Measurements from ENCODE around the gene ENAM. TPM values are rescaled to one million over a fixed set of nuclear protein-coding genes. Genes with fewer than 3 reads are reported as not detected.

ENAM gene
- total and polyA plus RNA-seq, 2 of the 8 experiments (the other 6 are each of a cell fraction or from before 2014, with no cell fraction given), result not detected

DNA sequence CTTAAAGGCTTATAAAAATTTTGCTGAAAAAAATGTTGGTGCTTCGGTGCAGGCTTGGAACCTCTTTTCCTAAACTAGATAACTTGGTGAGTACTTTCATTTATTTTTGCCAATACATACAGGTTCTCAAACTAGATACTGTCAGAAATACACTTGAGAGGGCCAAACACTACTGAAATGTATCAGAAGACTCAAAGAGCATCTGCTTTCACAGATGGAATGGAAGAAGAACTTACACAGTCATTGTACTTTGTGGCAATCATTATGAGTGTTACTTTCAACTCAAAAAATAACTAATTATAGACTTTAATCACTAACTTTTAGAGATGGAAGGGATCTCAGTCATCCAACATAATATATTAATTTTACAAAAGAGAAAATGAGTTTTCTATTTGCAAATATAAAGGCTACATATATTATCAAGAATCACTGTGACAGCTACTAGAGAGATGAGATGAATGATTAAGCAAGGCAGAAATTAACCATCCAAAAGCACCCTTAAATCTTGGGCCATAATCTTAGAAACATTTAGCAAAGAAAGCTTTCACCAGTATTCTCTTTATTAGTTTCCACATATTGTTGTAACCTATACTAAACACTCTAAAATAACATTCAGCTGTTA lies 1.0 kb downstream of the ENAM start:
- Histone ChIP-seq H3K27ac (ENCODE audit: low read depth, low read length) (no peak overlapping the region), H3K18ac (ENCODE audit: extremely low read depth, low read length) (no peak overlapping the region), H3K9ac (replicated peaks in 1 of 4; ENCODE audit: extremely low read depth in 1 of 4, low read depth in 3 of 4, low read length in 3 of 4) (no peak overlapping the region), H3K23me2 (ENCODE audit: low read depth, low read length) (no peaks in the 10 kb centered on the region), H3K9me3 (ENCODE audit: insufficient read depth in 2 of 2, low read depth in 1 of 2, low read length in 1 of 2) (no peaks in the 10 kb centered on the region), H3K4me3 (ENCODE audit: extremely low read depth in 1 of 4, insufficient read depth in 2 of 4, low read depth in 3 of 4, low read length in 4 of 4) (no peak overlapping the region), H3K36me3 (ENCODE audit: control insufficient read depth in 2 of 4, insufficient read depth in 4 of 4, low read length in 3 of 4) (no peaks in the 10 kb centered on the region), H2BK12ac (ENCODE audit: low read depth, low read length) (no peak overlapping the region), H4K8ac (ENCODE audit: extremely low read depth, insufficient read depth, low read length) (no peak overlapping the region), H3K4me2 (ENCODE audit: insufficient read depth in 1 of 2, low read depth in 2 of 2, low read length in 2 of 2) (no peak overlapping the region), H3K79me1 (ENCODE audit: low read depth, low read length) (no peaks in the 10 kb centered on the region), H3K27me3 (replicated peaks in 1 of 4; ENCODE audit: control insufficient read depth in 3 of 4, extremely low read depth in 1 of 4, insufficient read depth in 3 of 4, low read length in 3 of 4) (no peaks in the 10 kb centered on the region), H3K79me2 (ENCODE audit: control insufficient read depth in 1 of 2, insufficient read depth in 2 of 2, low read length in 2 of 2) (no peaks in the 10 kb centered on the region), H2BK20ac (ENCODE audit: low read length) (no peak overlapping the region), H4K91ac (replicated peaks; ENCODE audit: insufficient read length, low read length) (no peak overlapping the region), H3K4me1 (replicated peaks in 1 of 4; ENCODE audit: control insufficient read depth in 3 of 4, insufficient read depth in 4 of 4, low read length in 3 of 4) (no peaks in the 10 kb centered on the region), H4K20me1 (replicated peaks in 1 of 2; ENCODE audit: control insufficient read depth in 1 of 2, insufficient read depth in 2 of 2, low read length in 2 of 2) (no peaks in the 10 kb centered on the region), H3K4ac (replicated peaks; ENCODE audit: insufficient read length, low read depth, low read length) (no peak overlapping the region), H4K5ac (ENCODE audit: insufficient read length, low read depth, low read length) (no peak overlapping the region), H2AFZ (ENCODE audit: low read length) (no peak overlapping the region), H2BK15ac (ENCODE audit: low read length) (no peak overlapping the region), H2BK120ac (replicated peaks; ENCODE audit: low read depth, low read length) (no peak overlapping the region), H3K56ac (replicated peaks; ENCODE audit: insufficient read length, low read depth, low read length) (no peak overlapping the region), H2AK5ac (ENCODE audit: low read depth, low read length) (no peak overlapping the region), H2BK5ac (ENCODE audit: low read depth, low read length) (no peak overlapping the region), H3K14ac (ENCODE audit: insufficient read length) (no peak overlapping the region), H3K23ac (ENCODE audit: insufficient read length) (no peak overlapping the region)
- ChIA-PET POLR2A (ENCODE audit: partially characterized antibody) (no interaction called here), CTCF (ENCODE audit: partially characterized antibody) (interaction anchor here (1.5 kb wide), 1 partner anchor 23 kb away, joined by 5 read pairs; no protein-coding TSS in a partner anchor)
- FAIRE-seq, result no peak
- WGBS, 2 experiments (ENCODE audit: extremely low coverage in 1 of 2, insufficient coverage in 1 of 2, insufficient read length in 1 of 2, insufficient replicate concordance in 2 of 2, low coverage in 1 of 2, low lambda C conversion rate in 2 of 2, missing lambda C conversion rate in 1 of 2), result 76% methylated on average over 1 of the region's 1 CpG; no CpG with 5 or more reads in 1 of the 2 experiments
- no peak for DNase-seq (ENCODE audit: low read depth in 1 of 2, low spot score in 2 of 2)
- TF ChIP-seq BRCA1 (IDR thresholded peaks at IDR 0.05; ENCODE audit: low read depth, low read length) (no peak), ZNF274 (IDR thresholded peaks at IDR 0.05; ENCODE audit: borderline replicate concordance, extremely low read depth, low read length) (no peak), TBP (IDR thresholded peaks at IDR 0.05; ENCODE audit: low read depth, low read length) (no peak), RBBP5 (IDR thresholded peaks at IDR 0.05; ENCODE audit: borderline replicate concordance, low read depth, low read length) (no peak), RAD21 (IDR thresholded peaks at IDR 0.05 in 1 of 2, conservative IDR thresholded peaks at IDR 0.05 in 1 of 2; ENCODE audit: low read depth in 2 of 2, low read length in 2 of 2) (no peak), SP4 (IDR thresholded peaks at IDR 0.05; ENCODE audit: low read length) (no peak), CEBPB (IDR thresholded peaks at IDR 0.05; ENCODE audit: low read depth, low read length) (no peak), CREB1 (IDR thresholded peaks at IDR 0.05) (no peak), BACH1 (IDR thresholded peaks at IDR 0.05; ENCODE audit: low read length) (no peak), RFX5 (IDR thresholded peaks at IDR 0.05; ENCODE audit: borderline replicate concordance, low read depth, low read length) (no peak)
- TF ChIP-seq, protein P1, sequence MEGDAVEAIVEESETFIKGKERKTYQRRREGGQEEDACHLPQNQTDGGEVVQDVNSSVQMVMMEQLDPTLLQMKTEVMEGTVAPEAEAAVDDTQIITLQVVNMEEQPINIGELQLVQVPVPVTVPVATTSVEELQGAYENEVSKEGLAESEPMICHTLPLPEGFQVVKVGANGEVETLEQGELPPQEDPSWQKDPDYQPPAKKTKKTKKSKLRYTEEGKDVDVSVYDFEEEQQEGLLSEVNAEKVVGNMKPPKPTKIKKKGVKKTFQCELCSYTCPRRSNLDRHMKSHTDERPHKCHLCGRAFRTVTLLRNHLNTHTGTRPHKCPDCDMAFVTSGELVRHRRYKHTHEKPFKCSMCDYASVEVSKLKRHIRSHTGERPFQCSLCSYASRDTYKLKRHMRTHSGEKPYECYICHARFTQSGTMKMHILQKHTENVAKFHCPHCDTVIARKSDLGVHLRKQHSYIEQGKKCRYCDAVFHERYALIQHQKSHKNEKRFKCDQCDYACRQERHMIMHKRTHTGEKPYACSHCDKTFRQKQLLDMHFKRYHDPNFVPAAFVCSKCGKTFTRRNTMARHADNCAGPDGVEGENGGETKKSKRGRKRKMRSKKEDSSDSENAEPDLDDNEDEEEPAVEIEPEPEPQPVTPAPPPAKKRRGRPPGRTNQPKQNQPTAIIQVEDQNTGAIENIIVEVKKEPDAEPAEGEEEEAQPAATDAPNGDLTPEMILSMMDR (IDR thresholded peaks at IDR 0.05; ENCODE audit: control extremely low read depth in 1 of 3, insufficient read depth in 1 of 3, low read depth in 1 of 3, low read length in 3 of 3), result no peak

All from H1 (cell line).